ENCODE measurements around the gene PLEK2.

PLEK2 gene

DNA sequence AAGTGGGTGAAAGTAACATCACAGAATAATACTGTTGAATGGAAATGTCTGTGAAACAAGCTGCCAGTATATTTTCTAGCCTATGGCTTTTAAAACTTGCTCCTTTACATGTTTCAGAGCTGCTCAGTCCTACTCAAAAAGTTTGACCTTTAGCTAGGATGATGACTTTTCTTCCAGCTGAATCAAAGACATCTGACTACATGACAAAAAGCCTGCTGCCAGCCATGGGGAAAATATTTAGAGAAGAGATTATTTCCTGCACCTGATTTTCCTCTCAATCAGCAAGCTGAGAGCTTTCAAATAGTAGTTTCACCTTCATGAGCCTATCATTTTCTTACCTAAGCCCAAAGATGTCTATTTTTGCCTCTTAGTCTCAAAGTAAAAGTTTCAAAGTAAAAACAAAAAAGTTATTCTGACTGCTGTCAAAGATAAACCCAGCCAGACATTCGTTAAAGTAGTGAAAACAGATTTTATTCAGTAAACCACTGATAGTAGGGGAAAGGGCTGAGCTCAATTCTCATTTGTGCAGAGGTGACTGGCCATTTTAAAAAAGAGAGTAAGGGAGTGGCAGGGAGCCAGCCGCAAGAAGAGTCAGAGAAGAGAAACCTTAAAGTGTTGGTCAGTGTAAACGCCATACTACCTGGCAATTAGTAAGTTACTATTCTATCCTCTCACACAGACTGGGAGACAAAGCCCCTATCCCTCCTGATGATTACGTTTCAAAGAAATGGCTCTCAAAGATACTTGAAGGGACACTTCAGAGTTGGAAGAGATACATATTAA lies 54.6 kb downstream of the PLEK2 start:
- TF ChIP-seq BACH2 (CRISPR knock-in tag; IDR thresholded peaks at IDR 0.05; ENCODE audit: borderline replicate concordance) (no peak), SNAI2 (CRISPR knock-in tag; IDR thresholded peaks at IDR 0.05) (no peak), TCF4 (CRISPR knock-in tag; IDR thresholded peaks at IDR 0.05; ENCODE audit: borderline replicate concordance) (no peak), ARNTL (CRISPR knock-in tag; IDR thresholded peaks at IDR 0.05; ENCODE audit: borderline replicate concordance, low read depth) (no peak), CSDC2 (CRISPR knock-in tag; IDR thresholded peaks at IDR 0.05) (no peak), TSHZ2 (CRISPR knock-in tag; IDR thresholded peaks at IDR 0.05) (no peak), POU6F1 (CRISPR knock-in tag; IDR thresholded peaks at IDR 0.05; ENCODE audit: borderline replicate concordance, low read depth) (no peak), ZFP30 (CRISPR knock-in tag; IDR thresholded peaks at IDR 0.05) (no peak), ISL1 (CRISPR knock-in tag; IDR thresholded peaks at IDR 0.05) (no peak), ZNF565 (CRISPR knock-in tag; conservative IDR thresholded peaks at IDR 0.05; ENCODE audit: low read depth) (no peak), TOX (CRISPR knock-in tag; IDR thresholded peaks at IDR 0.05; ENCODE audit: borderline replicate concordance) (no peak), GLIS3 (CRISPR knock-in tag; IDR thresholded peaks at IDR 0.05) (no peak), ZC3H10 (CRISPR knock-in tag; IDR thresholded peaks at IDR 0.05) (no peak)
- no peak for ATAC-seq

- no peak for ATAC-seq
- TF ChIP-seq POU6F1 (CRISPR knock-in tag; IDR thresholded peaks at IDR 0.05; ENCODE audit: borderline replicate concordance, low read depth) (no peak), ZNF8 (CRISPR knock-in tag; IDR thresholded peaks at IDR 0.05) (no peak), ZNF565 (CRISPR knock-in tag; conservative IDR thresholded peaks at IDR 0.05; ENCODE audit: low read depth) (no peak), ZFP3 (CRISPR knock-in tag; IDR thresholded peaks at IDR 0.05) (no peak), PPARA (CRISPR knock-in tag; IDR thresholded peaks at IDR 0.05; ENCODE audit: borderline replicate concordance) (no peak), GLIS3 (CRISPR knock-in tag; IDR thresholded peaks at IDR 0.05) (no peak), ZNF70 (CRISPR knock-in tag; IDR thresholded peaks at IDR 0.05) (no peak), TCF4 (CRISPR knock-in tag; IDR thresholded peaks at IDR 0.05; ENCODE audit: borderline replicate concordance) (no peak), ARNTL (CRISPR knock-in tag; IDR thresholded peaks at IDR 0.05; ENCODE audit: borderline replicate concordance, low read depth) (no peak), RARB (CRISPR knock-in tag; IDR thresholded peaks at IDR 0.05) (no peak), ISL1 (CRISPR knock-in tag; IDR thresholded peaks at IDR 0.05) (no peak), ESRRG (CRISPR knock-in tag; IDR thresholded peaks at IDR 0.05) (no peak), ZC3H10 (CRISPR knock-in tag; IDR thresholded peaks at IDR 0.05) (no peak), CSDC2 (CRISPR knock-in tag; IDR thresholded peaks at IDR 0.05) (no peak), TOX (CRISPR knock-in tag; IDR thresholded peaks at IDR 0.05; ENCODE audit: borderline replicate concordance) (no peak)
Observed at GRCh38 chr14:67352055-67352454, 59.9 kb downstream of the PLEK2 start.

GRCh38 chr14:67345583-67345982 lies 66.4 kb downstream of the PLEK2 start:
- TF ChIP-seq ESRRG (CRISPR knock-in tag; IDR thresholded peaks at IDR 0.05) (no peak), SNAI2 (CRISPR knock-in tag; IDR thresholded peaks at IDR 0.05) (no peak), TSHZ2 (CRISPR knock-in tag; IDR thresholded peaks at IDR 0.05) (no peak), ISL1 (CRISPR knock-in tag; IDR thresholded peaks at IDR 0.05) (no peak), PATZ1 (CRISPR knock-in tag; IDR thresholded peaks at IDR 0.05; ENCODE audit: borderline replicate concordance) (no peak), ARNTL (CRISPR knock-in tag; IDR thresholded peaks at IDR 0.05; ENCODE audit: borderline replicate concordance, low read depth) (no peak), OSR1 (CRISPR knock-in tag; IDR thresholded peaks at IDR 0.05) (no peak)
- TF ChIP-seq, protein P1, sequence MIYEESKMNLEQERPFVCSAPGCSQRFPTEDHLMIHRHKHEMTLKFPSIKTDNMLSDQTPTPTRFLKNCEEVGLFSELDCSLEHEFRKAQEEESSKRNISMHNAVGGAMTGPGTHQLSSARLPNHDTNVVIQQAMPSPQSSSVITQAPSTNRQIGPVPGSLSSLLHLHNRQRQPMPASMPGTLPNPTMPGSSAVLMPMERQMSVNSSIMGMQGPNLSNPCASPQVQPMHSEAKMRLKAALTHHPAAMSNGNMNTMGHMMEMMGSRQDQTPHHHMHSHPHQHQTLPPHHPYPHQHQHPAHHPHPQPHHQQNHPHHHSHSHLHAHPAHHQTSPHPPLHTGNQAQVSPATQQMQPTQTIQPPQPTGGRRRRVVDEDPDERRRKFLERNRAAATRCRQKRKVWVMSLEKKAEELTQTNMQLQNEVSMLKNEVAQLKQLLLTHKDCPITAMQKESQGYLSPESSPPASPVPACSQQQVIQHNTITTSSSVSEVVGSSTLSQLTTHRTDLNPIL (CRISPR knock-in tag; IDR thresholded peaks at IDR 0.05; ENCODE audit: low read depth), result no peak
- no peak for ATAC-seq
